ENCODE data around the gene PSMB9. TPM values are rescaled to one million over a fixed set of nuclear protein-coding genes. Genes with fewer than 3 reads are reported as not detected.

PSMB9 gene
- total RNA-seq, 1 donor from 2014 or later = 13.4 TPM

GRCh38 chr6:32886681-32887383 is 32.8 kb downstream of the PSMB9 start:
- no peak for TF ChIP-seq CTCF (IDR thresholded peaks at IDR 0.05; ENCODE audit: borderline replicate concordance)
- no peak overlapping the region for H3K4me3 ChIP-seq
- H3K27me3 ChIP-seq (ENCODE audit: low read depth) = no peaks in the 10 kb centered on the region
- intact Hi-C loops (cut with micrococcal nuclease) = loop anchor here (5.0 kb wide), 1 partner anchor 95 kb away; no protein-coding TSS in a partner anchor
- H3K9me3 ChIP-seq (replicated peaks) = no peaks in the 10 kb centered on the region
- H3K36me3 ChIP-seq = no peaks in the 10 kb centered on the region
- H3K4me1 ChIP-seq = peaks cover 22% of the 10 kb centered on the region
- no peak for DNase-seq
- H3K27ac ChIP-seq (replicated peaks) = no peak overlapping the region

DNA sequence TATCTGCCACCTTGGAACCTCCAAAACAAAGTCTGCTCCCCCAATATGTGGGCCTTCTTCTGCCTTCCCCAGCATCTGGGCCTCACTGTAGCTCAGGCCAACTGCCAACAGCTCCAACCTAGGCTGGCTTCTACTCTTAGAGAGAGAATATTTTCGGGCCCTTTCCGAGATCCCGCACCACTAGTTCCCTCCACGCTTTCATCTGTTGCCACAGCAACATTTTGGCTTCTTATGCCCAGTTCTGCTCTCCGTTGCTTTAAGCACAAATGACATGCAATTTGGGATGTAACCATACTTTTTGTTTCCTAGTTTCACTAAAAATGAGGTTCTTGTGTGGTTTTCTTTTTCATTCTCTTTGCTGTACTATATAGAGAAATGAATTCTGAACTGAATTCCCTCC is 33.6 kb downstream of the PSMB9 start:
- H3K27ac ChIP-seq (replicated peaks) = no peak overlapping the region
- H3K36me3 ChIP-seq = no peaks in the 10 kb centered on the region
- H3K9me3 ChIP-seq (replicated peaks) = no peaks in the 10 kb centered on the region
- TF ChIP-seq CTCF (IDR thresholded peaks at IDR 0.05; ENCODE audit: borderline replicate concordance) = no peak
- H3K27me3 ChIP-seq (ENCODE audit: low read depth) = no peaks in the 10 kb centered on the region
- no peak for DNase-seq
- no peak overlapping the region for H3K4me3 ChIP-seq
- intact Hi-C loops (cut with micrococcal nuclease) = loop anchor here (5.0 kb wide), 1 partner anchor 95 kb away; no protein-coding TSS in a partner anchor
- peaks cover 22% of the 10 kb centered on the region for H3K4me1 ChIP-seq

DNA sequence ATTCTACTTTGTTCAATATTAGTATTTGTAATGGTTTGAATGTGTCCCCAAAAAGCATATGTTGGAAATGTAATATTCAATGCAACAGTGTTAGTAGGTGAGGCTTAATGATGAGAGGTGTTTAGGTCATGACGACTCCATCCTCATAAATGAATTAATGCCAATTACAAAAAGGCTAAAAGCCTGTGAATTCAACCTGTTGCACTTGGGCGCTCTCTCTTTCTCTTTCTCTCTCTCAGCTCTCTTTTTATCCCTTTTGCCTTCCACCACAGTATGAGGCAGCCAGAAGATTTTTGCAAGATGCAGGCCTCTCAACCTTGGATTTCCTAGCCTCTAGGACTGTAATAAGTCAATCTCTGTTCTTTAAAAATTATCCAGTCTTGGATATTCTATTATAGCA is 34.6 kb downstream of the PSMB9 start:
- DNase-seq = no peak
- Histone ChIP-seq H3K36me3 (no peaks in the 10 kb centered on the region), H3K27ac (replicated peaks) (no peak overlapping the region), H3K27me3 (ENCODE audit: low read depth) (no peaks in the 10 kb centered on the region), H3K9me3 (replicated peaks) (no peaks in the 10 kb centered on the region), H3K4me1 (peaks cover 24% of the 10 kb centered on the region), H3K4me3 (no peak overlapping the region)
- TF ChIP-seq CTCF (IDR thresholded peaks at IDR 0.05; ENCODE audit: borderline replicate concordance) = no peak
- intact Hi-C loops (cut with micrococcal nuclease) = loop anchor here (5.0 kb wide), 1 partner anchor 94 kb away; no protein-coding TSS in a partner anchor

DNA sequence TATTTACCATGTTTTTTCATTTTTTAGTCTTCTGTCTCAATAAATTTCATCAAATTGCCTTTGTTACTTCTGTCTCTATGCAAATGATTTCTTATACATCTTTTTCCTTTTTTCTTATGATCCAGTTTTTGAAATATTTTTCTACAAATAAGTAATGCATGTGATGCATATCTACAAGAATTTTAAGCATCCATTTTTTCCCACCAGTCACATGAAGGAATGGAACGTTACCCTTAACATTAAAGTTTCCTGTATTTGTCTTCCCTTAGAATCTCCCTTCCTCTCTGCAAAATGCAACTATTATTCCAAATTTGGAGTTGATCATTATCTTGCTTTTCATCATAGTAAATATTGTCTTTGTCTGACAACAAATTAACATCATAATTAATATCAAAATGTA is 35.5 kb downstream of the PSMB9 start:
- Histone ChIP-seq H3K27ac (replicated peaks) (no peak overlapping the region), H3K4me3 (no peak overlapping the region), H3K27me3 (ENCODE audit: low read depth) (no peaks in the 10 kb centered on the region), H3K36me3 (no peaks in the 10 kb centered on the region), H3K9me3 (replicated peaks) (no peaks in the 10 kb centered on the region), H3K4me1 (peaks cover 20% of the 10 kb centered on the region)
- no peak for TF ChIP-seq CTCF (IDR thresholded peaks at IDR 0.05; ENCODE audit: borderline replicate concordance)
- intact Hi-C loops (cut with micrococcal nuclease) = loop anchor here (5.0 kb wide), 1 partner anchor 93 kb away; no protein-coding TSS in a partner anchor
- no peak for DNase-seq

DNA sequence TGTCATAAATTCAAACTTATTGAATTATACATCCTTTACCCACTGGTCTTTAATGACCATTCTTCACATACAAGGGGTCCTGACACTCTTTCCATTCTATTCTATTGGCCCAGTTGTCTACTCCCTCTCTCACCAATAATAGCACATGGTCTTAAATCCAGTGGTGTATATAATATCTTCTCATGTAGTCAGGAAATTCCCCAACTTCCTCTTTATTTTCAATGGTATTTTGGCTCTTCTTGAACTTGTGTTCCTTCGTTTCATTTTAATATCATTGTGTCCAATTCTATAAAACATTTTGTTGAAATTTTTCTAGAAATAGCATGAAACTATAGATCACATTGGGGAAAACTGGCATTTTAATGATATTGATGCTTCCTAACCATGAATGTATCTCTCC is 36.8 kb downstream of the PSMB9 start:
- DNase-seq = no peak
- no peak for TF ChIP-seq CTCF (IDR thresholded peaks at IDR 0.05; ENCODE audit: borderline replicate concordance)
- Histone ChIP-seq H3K36me3 (no peaks in the 10 kb centered on the region), H3K9me3 (replicated peaks) (no peaks in the 10 kb centered on the region), H3K27ac (replicated peaks) (no peak overlapping the region), H3K27me3 (ENCODE audit: low read depth) (no peaks in the 10 kb centered on the region), H3K4me1 (peaks cover 29% of the 10 kb centered on the region), H3K4me3 (no peak overlapping the region)
- intact Hi-C loops (cut with micrococcal nuclease) = no loop called here
